GM19025 (cell line): Measurements from ENCODE around the gene ITGAV.

Experiments used
- ATAC-seq: cut with Tn5 transposase; IDR thresholded peaks from one replicate; pipeline ENCODE4 v1.9.1; 2021; ENCODE audit warnings: mild to moderate bottlenecking, low read depth, moderate library complexity; ENCODE audit not compliant: unreplicated experiment

Gene ITGAV

DNA sequence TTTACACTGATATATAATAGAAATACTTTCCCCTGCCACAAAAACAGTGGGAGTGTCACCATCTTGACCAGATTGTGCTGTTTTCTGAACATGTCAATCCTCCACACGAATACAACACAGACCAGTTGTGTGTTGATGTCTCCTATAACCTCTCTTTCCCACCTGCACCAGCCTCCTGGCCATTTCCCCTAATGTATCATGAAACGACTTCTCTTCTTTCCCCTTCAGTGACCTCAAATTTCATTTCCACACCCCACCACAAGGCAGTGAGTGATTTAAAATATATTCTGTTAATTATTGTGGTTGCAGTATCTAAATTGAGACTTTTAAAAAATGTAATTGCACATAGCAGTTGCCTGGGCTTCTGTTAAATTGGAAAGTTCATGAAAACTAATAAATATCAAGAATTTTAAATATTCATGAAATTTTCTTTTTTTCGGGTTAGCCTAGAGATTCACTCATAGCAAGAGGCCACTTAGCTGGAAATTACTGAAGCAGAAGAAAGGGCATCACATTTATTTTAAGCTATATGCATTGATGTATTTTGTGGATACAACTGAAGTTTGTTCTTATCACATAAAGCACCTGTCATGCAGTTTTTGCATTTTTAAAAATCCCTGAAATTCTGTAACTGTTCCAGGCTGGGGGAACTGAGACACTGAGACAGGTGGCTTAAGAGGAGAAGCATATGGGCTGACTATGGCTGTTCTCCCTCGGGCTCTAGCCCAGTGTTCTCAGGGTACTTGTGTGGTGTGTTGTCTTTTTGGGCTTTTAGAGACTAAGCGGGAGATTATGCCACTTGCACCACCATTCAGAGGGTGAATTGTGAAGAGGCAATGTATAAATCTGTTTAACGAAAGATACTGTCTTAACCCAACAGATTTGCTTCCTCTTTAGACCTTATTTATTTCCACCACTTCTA lies 119.9 kb downstream of the ITGAV start:
- no peak for ATAC-seq

- ATAC-seq = no peak
Observed at GRCh38 chr2:186713691-186714090, 123.8 kb downstream of the ITGAV start.

- ATAC-seq = no peak
Observed at GRCh38 chr2:186714611-186715010, 124.8 kb downstream of the ITGAV start.

GRCh38 chr2:186716004-186716403 lies 126.1 kb downstream of the ITGAV start:
- no peak for ATAC-seq

- no peak for ATAC-seq
Observed at GRCh38 chr2:186716899-186717298, 127.0 kb downstream of the ITGAV start.

GRCh38 chr2:186717320-186718007 lies 127.6 kb downstream of the ITGAV start:
- no peak for ATAC-seq

DNA sequence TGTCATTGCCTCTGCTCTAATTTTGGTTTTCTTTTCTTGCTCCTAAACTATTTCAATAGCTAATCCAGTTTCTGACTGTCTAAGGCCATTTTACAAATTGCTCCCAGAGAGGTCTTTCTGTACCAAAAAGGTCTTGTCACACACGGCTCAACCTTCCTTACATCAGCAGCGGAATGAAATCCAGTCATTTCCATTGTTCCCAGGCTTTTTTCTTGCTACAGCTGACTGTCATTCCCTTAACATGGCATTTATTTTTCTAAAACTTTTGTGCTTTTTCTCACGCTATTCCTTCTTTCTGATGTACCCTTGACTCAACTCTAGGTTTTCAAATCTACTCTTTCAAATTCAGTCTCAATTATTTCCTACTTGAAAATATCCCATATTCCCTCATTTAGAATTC lies 128.3 kb downstream of the ITGAV start:
- ATAC-seq = no peak

- ATAC-seq = no peak
Observed at GRCh38 chr2:186718903-186719302, 129.0 kb downstream of the ITGAV start.

DNA sequence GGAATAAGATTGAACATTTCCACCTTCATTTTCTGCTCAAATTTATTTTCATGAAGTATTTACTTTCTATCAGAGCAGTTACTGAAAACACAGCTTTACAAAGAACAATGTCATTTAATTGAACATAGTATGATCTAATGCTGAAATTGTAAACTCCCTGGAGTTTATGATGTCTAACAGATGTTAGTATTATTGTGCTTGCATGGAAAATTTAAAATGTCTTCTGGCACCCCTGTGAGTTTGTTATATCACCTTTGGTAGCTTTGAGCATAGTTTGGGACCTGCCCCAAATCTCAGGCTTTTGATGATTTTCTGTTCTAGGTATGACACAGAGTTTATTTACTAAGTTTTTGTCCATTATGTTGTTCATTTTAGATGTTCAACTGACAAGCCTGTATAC lies 132.1 kb downstream of the ITGAV start:
- ATAC-seq = no peak

DNA sequence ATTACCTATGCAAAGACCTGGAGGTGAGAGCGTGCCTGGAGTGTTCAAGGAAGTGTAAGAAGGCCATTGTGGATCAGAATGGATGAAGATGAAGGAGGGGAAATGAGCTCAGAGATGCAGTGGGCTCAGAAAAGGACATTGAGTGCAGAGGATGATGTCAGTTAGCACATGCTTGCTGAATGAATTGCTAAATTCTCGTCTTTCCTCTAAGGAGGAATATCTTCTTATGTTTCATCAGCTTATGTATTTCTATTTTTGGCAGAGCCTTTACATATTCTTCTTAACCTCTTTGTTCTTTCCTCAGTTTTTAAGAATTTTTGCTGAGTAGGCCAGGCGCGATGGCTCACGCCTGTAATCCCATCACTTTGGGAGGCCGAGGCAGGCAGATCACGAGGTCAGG lies 134.9 kb downstream of the ITGAV start:
- ATAC-seq = no peak

- ATAC-seq = no peak
Observed at GRCh38 chr2:186725783-186726182, 135.9 kb downstream of the ITGAV start.

DNA sequence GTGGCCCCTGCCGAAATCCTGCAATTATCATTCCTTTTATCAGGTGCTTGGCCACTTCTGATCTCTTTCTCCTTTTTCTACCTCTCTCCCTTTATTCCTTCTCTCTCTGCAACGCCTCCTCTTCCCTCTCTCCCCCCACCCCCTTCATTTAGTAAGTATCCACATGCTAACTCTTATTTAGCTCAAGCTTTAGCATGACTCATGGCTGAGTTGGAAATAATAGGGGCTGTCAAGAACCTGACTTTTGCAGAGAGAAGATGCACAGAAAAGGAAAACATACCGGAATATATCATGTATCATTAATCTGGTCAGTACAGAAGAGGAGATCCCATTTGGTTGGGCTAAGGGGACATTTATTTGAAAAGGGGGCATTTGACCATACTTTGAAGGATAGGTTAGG lies 137.1 kb downstream of the ITGAV start:
- no peak for ATAC-seq

DNA sequence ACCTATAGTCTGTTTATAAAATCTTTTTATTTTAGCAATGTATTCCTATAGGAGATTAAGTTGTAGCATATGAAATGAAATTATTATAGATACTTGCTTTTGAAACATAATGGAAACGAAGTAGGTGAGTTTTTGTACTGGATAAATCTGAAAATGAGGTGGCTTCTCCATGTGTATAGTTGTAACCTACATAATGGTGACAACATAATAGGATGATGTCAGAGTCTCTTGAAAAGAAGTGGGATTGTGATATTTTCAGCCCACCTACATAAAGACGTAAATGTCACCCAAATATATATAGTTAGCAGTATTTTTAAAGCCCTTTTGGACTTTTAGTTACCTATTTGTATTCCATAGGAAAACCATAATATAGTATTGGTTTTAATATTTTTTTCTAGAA lies 138.8 kb downstream of the ITGAV start:
- ATAC-seq = no peak
